K562 (cell line): ENCODE data around the gene PRICKLE2. TPM values are rescaled to one million over a fixed set of nuclear protein-coding genes. Genes with fewer than 3 reads are reported as not detected.

Experiments
- ATAC-seq: fragments of 200-7000 bp; cut with Tn5 transposase; 3 replicates; pipeline ENCODE4 v1.9.1; 2020; ENCODE audit warnings: moderate library complexity
- BruUV-seq: library from RNA; stranded (reverse); fragments of 400-500 nt; replicated peaks from 2 replicates; lab custom pipeline; 2021; lab: Mats Ljungman, UMichigan
- CTCF ChIA-PET: fragments of 300-600 bp; formaldehyde crosslinking; extraction: SDS; loops from one replicate; lab custom pipeline; 2021; ENCODE audit warnings: low intra/inter-chr PET ratio; lab: Yijun Ruan, JAX
- POLR2A ChIA-PET: fragments of 300-600, 350-650 bp; sonication (Branson Sonifier 250); formaldehyde crosslinking; extraction: SDS; loops from one replicate; lab custom pipeline; 2021; ENCODE audit warnings: antibody characterized with exemption, inconsistent platforms; lab: Yijun Ruan, JAX
- DNase-seq, 4 experiments: peaks; one replicate each; pipeline versions ENCODE4 v3.0.0 to v3.0.0-alpha.2; 2011 to 2018; ENCODE audit warnings: low spot score in 3 of 4, mixed read lengths in 3 of 4; ENCODE audit errors: extremely low read depth in 1 of 4
- FAIRE-seq: peaks from 2 replicates; lab custom pipeline; 2011; peaks lifted over from hg19 to GRCh38; lab: Jason Lieb, UNC
- H2AFZ ChIP-seq: 2 replicates; pipeline ENCODE4 v1.6.0; 2011; ENCODE audit warnings: low read depth, low read length, control low read depth, inconsistent platforms
- H3K27ac ChIP-seq: fragments of 200-600 bp; 3 replicates; pipeline ENCODE4 v1.8.0; 2011; ENCODE audit warnings: low read depth, mild to moderate bottlenecking, control low read depth, inconsistent platforms, low read length, moderate library complexity, mixed read lengths; ENCODE audit errors: extremely low read depth
- H3K27me3 ChIP-seq, 2 experiments: fragments of 300-600 bp in 1 of 2; 2 replicates in 1 of 2; 3 replicates in 1 of 2; pipeline versions ENCODE4 v1.6.0 to v1.8.0; 2011; ENCODE audit warnings: inconsistent platforms in 2 of 2, low read length in 2 of 2, mild to moderate bottlenecking in 1 of 2, mixed read lengths in 1 of 2, moderate library complexity in 1 of 2; ENCODE audit not compliant: control insufficient read depth in 2 of 2, insufficient read depth in 2 of 2
- H3K36me3 ChIP-seq: fragments of 300-600 bp; 3 replicates; pipeline ENCODE4 v1.8.0; 2011; ENCODE audit warnings: mild to moderate bottlenecking, low read length, inconsistent platforms; ENCODE audit not compliant: control insufficient read depth, insufficient read depth
- H3K4me1 ChIP-seq, 2 experiments: fragments of 200-600 bp in 1 of 2; replicated peaks in 1 of 2; 2 replicates in 1 of 2; 3 replicates in 1 of 2; pipeline versions ENCODE4 v1.5.1 to v1.8.0; 2011; ENCODE audit warnings: inconsistent platforms in 2 of 2, low read length in 2 of 2, mild to moderate bottlenecking in 1 of 2, mixed read lengths in 1 of 2, moderate library complexity in 1 of 2; ENCODE audit not compliant: control insufficient read depth in 2 of 2, insufficient read depth in 2 of 2
- H3K4me2 ChIP-seq: 2 replicates; pipeline ENCODE4 v1.6.1; 2011; ENCODE audit warnings: low read length, control low read depth, inconsistent platforms, mixed read lengths; ENCODE audit not compliant: insufficient read depth
- H3K4me3 ChIP-seq: fragments of 200-600 bp; sonication (generic), shearing (Covaris generic); 2 replicates; pipeline ENCODE4 v1.5.1; 2016; ENCODE audit warnings: control low read depth, inconsistent platforms
- H3K79me2 ChIP-seq: fragments of 200-600 bp; 3 replicates; pipeline ENCODE4 v1.8.0; 2011; ENCODE audit warnings: low read length, inconsistent platforms; ENCODE audit not compliant: control insufficient read depth, insufficient read depth
- H3K9ac ChIP-seq, 2 experiments: 2 replicates each; pipeline versions ENCODE4 v1.6.0 to v1.6.1; 2011; ENCODE audit warnings: low read depth in 2 of 2, low read length in 2 of 2, control low read depth in 1 of 2, inconsistent platforms in 1 of 2, mild to moderate bottlenecking in 1 of 2, mixed read lengths in 1 of 2; ENCODE audit not compliant: insufficient read depth in 1 of 2
- H3K9me1 ChIP-seq: one replicate; pipeline ENCODE4 v1.6.0; 2011; ENCODE audit warnings: inconsistent platforms, mild to moderate bottlenecking, low read length, moderate library complexity; ENCODE audit not compliant: control insufficient read depth, insufficient read depth
- H3K9me3 ChIP-seq: replicated peaks from 2 replicates; pipeline ENCODE4 v1.5.1; 2011; ENCODE audit warnings: low read depth, low read length, inconsistent platforms; ENCODE audit not compliant: control insufficient read depth, insufficient read depth
- H4K20me1 ChIP-seq: replicated peaks from 2 replicates; pipeline ENCODE4 v1.6.1; 2011; ENCODE audit warnings: low read length, inconsistent platforms, mixed read lengths; ENCODE audit not compliant: control insufficient read depth, insufficient read depth
- HMGN3 ChIP-seq: IDR thresholded peaks from 2 replicates; pipeline ENCODE4 v1.6.1; 2011; ENCODE audit warnings: borderline replicate concordance, low read depth, mild to moderate bottlenecking, mixed read lengths, low read length; ENCODE audit not compliant: insufficient read length; ENCODE audit errors: extremely low read depth
- TBL1XR1 ChIP-seq, 2 experiments: IDR thresholded peaks; 2 replicates each; pipeline ENCODE4 v1.6.1; 2012; ENCODE audit warnings: improper control_type of control experiment in 2 of 2, low read length in 2 of 2, mild to moderate bottlenecking in 1 of 2
- TEAD2 ChIP-seq: fragments of 450-650 bp; IDR thresholded peaks from 2 replicates; pipeline ENCODE4 v1.6.1; 2016; ENCODE audit warnings: missing genetic modification characterization, control low read depth, missing compliant biosample characterization
- THRB ChIP-seq: fragments of 450-650 bp; formaldehyde crosslinking; conservative IDR thresholded peaks from 2 replicates; pipeline ENCODE4 v1.4.0; 2022; ENCODE audit warnings: mild to moderate bottlenecking, missing genetic modification characterization
- ZKSCAN3 ChIP-seq: fragments of 250-450 bp; sonication (Bioruptor Pico); IDR thresholded peaks from 2 replicates; pipeline ENCODE4 v1.4.0; 2020
- ZNF551 ChIP-seq: fragments of 250-450 bp; sonication (Bioruptor Pico); IDR thresholded peaks from 2 replicates; pipeline ENCODE4 v1.5.0; 2021; ENCODE audit warnings: mild to moderate bottlenecking, moderate library complexity
- WGBS: fragments of 100-300 bp; shearing (Covaris generic); methylation state at CpG from one replicate; pipeline ENCODE4 v1.1.6; 2016; ENCODE audit warnings: low coverage, mixed read lengths; ENCODE audit not compliant: insufficient coverage; ENCODE audit errors: missing lambda C conversion rate; 5-methylcytosine and 5-hydroxymethylcytosine counted together
- in situ Hi-C: fragments of 300-500 bp; cut with MboI; formaldehyde crosslinking; loops from 4 replicates; pipeline ENCODE4 v1.15.0; 2018; ENCODE audit warnings: inconsistent platforms, mixed read lengths
- intact Hi-C: fragments of 100-400 bp; cut with micrococcal nuclease; formaldehyde crosslinking; loops from 2 replicates; pipeline ENCODE4 v1.14.2; 2022
- polyA plus RNA-seq, 8 experiments: library from polyadenylated mRNA; depleted of rRNA in 4 of 8; stranded (reverse) in 5 of 8; unstranded in 3 of 8; fragments of >200 nt; fragmentation: Nextera tagmentation in 2 of 8; fragmentation: Illumina TruSeq in 1 of 8; extraction: Ambion mirVana in 2 of 8; extraction: Trizol in 1 of 8; gene quantifications; 2 replicates each; pipeline versions ENCODE4 v1.2.1 to v1.2.3, GENCODE V29; 2011 to 2014; ENCODE audit warnings: inconsistent platforms in 1 of 8, missing spikeins in 1 of 8
- total RNA-seq, 7 experiments: library from RNA; depleted of rRNA in 6 of 7; stranded (reverse); fragments of >200 nt in 6 of 7; fragmentation: Illumina TruSeq in 2 of 7; extraction: Trizol in 2 of 7; gene quantifications; 2 replicates each; pipeline versions ENCODE4 v1.2.1 to v1.2.3, GENCODE V29; 2011 to 2021; ENCODE audit warnings: low replicate concordance in 1 of 7

Gene PRICKLE2
- total and polyA plus RNA-seq, 9 of the 15 experiments (the other 6 are each of a cell fraction or from before 2014, with no cell fraction given) = 0.07 to 0.09 TPM; not detected in 7

DNA sequence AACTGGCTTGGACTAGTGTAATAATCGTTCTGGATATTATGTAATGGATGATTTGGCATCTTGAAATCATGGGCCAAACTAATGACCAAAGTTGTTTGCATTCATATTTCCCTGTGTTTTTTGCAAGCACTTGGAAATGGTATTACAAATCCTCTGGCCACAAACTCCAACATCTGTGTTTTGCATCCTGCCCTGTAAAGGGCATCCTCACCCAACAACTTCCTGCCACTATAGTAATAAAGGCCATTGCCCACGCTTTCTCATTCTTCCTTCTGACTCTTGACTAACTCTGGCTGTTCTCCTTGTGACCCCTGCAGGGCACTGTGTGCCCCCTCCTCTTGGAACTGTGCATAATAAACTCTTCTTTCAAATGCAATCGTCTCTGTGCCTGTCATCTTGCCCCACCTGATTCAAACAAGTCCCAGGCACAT, 176.6 kb downstream of the PRICKLE2 start:
- TF ChIP-seq HMGN3 (no peak), TEAD2 (tag) (no peak), THRB (no peak), ZKSCAN3 (CRISPR knock-in tag) (no peak), TBL1XR1 (IDR thresholded peaks at IDR 0.05; ENCODE audit: low read length in 2 of 2) (no peak), ZNF551 (CRISPR knock-in tag) (no peak)
- Histone ChIP-seq H3K4me1 (no peaks in the 10 kb centered on the region; a peak in 1 of 5 replicates), H2AFZ (no peak overlapping the region), H3K27me3 (no peaks in the 10 kb centered on the region; a peak in 1 of 5 replicates), H3K9ac (no peak overlapping the region), H3K4me2 (no peak overlapping the region), H3K27ac (no peak overlapping the region), H3K9me1 (no peaks in the 10 kb centered on the region), H3K36me3 (no peaks in the 10 kb centered on the region), H3K4me3 (no peak overlapping the region), H3K9me3 (no peaks in the 10 kb centered on the region), H3K79me2 (no peaks in the 10 kb centered on the region), H4K20me1 (no peaks in the 10 kb centered on the region)
- no peak for DNase-seq
- no peak for ATAC-seq
- no peak for FAIRE-seq
- 0% methylated on average over 3 of the region's 3 CpGs for WGBS
- in situ Hi-C loops = no loop called here
- ChIA-PET CTCF (no interaction called here), POLR2A (interaction anchor here (0.8 kb wide), 1 partner anchor 10 kb away, joined by 3 read pairs; no protein-coding TSS in a partner anchor)
- no TSS peak for BruUV-seq
- intact Hi-C loops = no loop called here
